SIG-M5 (cell line): Measurements from ENCODE around the gene PHACTR2.
"Not testable (repeated sequence)": the region's sequence is repeated elsewhere in the genome, so short reads cannot be mapped to it uniquely, and the experiment has no call there.

Experiments used
- DNase-seq: peaks from one replicate; lab custom pipeline; 2025; lab: John Stamatoyannopoulos, UW

PHACTR2 gene

DNA sequence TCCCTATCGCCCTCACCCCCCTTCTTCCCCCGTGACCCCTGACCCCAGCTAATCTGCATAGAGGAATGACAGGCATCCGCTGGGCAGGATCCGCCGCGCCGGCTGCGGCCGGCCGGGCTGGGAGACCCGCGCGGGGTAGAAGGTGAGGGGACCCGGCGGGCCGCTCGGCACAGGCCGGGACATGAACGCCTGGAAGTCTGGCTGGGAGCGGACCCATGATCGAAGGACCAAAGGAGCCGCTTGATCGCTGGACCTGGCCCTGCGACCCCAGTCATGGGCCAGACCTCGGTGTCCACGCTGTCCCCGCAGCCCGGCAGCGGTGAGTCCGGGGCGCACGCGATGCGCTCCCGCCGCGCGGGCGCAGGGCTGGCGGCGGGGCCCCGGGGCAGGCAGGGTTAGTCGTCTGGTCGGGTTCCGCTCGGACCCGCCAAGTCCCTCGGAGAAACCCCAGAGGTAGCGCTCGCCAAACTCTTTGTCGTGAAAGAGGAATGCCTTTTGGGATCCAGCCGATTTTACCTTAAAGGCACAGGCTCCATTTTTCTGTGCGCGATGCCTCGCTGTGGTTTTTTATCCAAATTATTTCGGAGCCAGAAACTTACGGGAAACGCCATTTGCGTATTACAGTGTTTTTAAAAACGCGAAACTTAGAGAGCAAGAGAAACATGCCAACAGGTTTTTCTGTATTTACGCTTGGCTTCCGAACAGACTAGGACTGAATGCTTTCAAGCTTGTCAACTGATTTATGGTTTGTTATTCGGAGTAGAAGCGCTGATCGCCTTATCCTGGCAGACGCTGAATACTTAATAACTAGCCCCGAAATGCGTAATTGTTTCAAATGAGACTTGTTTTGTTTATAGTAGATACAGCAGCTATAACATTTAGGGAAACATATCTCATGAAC lies at the start of gene PHACTR2:
TSS of gene PHACTR2 (plus strand) at position 75 of the 901 bp plus-strand sequence. CDS start at position 274, 199 bp downstream.
- no peak for DNase-seq

DNA sequence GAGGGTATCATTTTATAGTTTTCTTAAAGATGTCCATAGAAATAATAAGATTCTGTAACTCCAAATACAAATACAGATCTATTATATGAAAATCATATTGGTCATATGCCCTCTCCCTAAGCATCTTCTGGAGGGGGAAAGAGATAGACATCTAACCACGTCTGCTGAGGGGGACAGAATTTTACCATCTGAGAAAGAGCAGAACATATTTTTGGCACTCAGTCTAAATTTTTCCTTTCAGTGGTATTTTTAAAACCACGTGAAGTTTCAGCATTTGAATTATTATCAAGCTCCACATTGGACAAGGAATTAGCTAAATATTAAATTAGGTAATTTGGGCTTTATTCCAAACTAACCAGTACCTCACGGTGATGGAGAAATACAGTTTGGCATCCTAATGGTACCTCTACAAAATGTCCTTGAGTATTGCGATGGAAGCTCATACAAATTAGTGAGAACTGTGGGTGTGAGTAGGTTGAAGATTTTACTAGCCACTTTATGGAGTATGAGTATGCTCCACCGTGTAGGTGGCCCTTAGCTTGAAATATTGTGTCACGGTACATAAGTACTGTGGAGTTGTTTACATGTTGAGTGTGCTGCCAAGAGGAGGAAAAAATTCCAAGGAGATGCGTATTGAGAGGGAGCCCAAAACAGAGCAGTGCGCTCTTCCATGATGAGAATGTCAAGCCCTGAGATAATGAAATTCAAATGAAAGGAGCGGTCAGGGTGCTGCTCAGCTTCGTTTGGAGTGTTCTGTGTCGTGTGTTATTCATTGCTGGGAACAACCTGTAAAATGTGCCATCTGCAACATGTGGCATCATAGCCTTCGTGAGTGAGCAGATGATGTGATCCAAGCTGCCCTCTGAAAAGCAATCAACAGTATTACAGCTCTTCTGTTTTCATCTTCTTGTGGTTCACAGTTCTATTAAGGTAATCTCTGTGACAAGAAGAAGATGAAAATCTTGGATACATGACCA lies 48.4 kb upstream of the PHACTR2 start:
- DNase-seq: no peak

DNA sequence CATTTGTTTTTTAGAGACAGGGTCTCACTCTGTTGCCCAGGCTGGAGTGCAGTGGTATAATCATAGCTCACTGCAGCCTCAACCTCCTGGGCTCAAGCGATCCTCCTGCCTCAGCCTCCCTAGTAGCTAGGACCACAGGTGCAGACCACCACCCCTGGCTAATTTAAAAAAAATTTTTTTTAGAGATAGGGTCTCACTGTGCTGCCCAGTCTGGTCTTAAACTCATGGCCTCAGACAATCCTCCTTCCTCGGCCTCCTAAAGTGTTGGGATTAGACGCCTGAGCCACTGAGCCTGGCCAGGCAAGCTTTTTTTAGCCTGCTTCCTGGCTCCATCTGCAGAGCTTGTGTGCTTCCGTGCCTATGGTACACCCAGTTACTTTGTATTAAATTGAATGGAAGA lies 46.6 kb upstream of the PHACTR2 start:
- not testable (repeated sequence) for DNase-seq

DNA sequence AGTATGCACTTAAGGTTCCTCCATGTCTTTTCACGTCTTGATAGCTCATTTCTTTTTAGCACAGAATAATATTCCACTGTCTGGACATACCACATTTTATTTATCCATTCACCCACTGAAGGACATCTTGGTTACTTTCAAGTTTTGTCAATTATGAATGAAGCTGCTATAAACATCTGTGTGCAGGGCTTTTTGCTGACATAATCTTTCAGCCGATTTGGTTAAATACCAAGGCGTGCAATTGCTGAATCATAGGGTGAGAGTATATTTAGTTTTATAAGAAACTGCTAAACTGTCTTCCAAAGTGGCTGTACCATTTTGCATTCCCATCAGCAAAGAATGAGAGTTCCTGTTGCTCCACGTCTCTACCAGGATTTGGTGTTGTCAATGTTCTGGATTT lies 44.9 kb upstream of the PHACTR2 start:
- no peak for DNase-seq

DNA sequence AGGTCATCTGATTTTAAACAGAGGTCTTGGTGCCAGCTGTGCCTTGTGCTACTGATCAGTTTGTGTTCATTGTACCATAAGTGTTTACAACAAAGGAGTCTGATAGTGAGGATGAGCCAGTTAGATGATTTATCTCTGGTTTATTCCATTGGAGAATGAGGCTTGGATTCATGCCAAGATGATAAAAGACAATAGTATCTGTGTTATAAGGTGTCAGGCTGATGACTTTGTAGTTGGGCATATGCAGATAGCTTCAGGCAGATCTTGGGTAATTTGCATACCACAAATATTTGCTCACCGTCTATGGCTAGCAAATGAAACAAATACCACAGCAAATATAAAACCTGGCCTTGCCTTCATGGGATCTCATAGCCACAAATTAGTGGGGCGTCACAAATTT lies 43.3 kb upstream of the PHACTR2 start:
- DNase-seq: no peak

DNA sequence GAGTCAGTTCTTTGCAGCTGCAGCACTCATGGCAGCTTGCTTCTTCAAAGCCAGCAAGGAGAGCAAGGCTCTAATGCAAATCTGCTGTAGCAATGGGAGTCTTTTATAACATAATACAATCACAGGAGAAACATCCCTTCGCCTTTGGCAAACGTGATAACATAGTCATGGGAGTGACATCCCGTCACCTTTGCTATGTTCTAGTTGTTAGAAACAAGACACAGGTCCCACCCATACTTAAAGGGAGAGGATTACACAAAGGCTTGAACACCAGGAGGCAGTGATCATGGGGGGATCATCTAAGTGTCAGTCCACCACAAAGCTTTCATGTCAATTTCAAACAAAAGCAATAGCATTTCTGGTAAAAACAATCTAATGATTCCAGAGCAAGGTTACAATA lies 40.1 kb upstream of the PHACTR2 start:
- DNase-seq: no peak

DNA sequence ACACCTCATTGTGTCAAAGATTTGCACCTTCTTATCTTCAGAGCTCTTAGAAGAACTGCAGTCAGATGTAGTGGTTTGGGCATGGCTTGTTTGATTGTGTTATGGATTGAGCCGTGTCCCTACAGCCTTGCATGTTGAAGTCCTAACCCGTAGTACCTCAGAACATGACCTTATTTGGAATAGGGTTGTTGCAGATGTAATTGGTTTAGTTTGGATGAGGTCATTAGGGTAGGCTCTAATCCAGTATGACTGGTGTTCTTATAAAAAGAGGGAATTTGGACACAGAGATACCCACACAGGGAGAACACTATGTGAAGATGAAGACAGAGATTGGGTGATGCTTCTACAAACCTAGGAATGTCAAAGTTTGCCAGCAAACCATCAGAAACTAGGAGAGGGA lies 35.4 kb upstream of the PHACTR2 start:
- no peak for DNase-seq

DNA sequence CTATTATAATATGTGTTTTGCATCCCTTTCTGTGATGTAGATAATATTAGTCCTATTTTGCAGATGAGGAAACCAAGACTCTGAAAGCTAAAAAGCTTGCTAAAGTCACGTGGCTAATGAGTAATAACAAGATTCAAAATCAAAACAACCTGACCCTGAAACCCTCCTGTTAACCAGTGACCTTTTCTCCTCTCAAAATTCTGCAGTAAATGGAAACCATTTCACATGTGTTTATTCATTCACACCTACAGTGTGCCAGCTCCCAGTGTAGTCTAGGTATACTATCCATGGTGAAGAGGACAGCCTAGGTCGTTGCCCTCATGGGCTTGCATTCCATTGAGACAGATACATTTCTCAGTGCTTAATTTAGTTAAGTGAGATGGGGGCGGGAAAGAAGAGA lies 30.6 kb upstream of the PHACTR2 start:
- no peak for DNase-seq

DNA sequence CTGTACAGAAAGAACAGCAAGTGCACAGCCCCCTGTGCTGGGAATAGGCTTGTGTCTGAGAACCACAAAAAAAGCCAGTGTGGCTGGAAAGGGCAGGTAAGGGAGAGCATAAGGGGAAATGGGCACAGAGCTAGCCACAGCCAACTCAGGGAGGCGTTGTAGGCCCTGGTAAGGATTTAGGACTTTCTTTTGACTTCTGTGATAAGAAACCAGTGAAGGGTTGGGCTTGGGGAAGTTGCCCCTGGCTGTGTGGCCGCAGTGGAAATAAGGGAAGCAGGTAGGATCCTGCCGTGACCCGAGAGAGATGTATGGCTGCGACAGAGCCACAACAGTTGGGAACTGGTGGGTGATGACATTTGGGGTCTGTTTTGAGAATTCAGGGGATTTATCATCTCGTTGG lies 30.0 kb upstream of the PHACTR2 start:
- DNase-seq: no peak

DNA sequence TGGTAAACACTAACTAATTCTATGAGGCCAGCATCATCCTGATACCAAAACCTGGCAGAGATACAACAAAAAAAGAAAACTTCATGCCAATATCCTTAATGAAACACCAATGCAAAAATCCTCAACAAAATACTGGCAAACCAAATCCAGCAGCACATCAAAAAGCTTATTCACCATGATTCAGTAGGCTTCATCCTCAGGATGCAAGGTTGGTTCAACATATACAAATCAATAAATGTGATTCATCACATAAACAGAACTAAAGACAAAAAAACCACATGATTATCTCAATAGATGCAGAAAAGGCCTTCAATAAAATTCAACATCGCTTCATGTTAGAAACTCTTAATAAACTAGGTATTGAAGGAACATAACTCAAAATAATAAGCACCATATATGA lies 28.4 kb upstream of the PHACTR2 start:
- DNase-seq: not testable (repeated sequence)

DNA sequence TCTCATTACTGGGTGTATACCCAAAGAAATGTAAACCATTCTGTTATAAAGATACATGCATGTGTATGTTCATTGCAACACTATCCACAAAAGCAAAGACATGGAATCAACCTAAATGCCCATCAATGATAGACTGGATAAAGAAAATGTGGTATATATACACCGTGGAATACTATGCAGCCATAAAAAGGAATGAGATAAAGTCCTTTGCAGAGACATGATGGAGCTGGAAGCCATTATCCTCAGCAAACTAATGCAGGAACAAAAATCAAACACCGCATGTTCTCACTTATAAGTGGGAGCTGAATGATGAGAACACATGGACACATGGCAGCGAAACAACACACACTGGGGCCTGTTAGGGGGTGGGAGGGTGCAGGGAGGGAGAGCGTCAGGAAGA lies 26.4 kb upstream of the PHACTR2 start:
- DNase-seq: not testable (repeated sequence)

DNA sequence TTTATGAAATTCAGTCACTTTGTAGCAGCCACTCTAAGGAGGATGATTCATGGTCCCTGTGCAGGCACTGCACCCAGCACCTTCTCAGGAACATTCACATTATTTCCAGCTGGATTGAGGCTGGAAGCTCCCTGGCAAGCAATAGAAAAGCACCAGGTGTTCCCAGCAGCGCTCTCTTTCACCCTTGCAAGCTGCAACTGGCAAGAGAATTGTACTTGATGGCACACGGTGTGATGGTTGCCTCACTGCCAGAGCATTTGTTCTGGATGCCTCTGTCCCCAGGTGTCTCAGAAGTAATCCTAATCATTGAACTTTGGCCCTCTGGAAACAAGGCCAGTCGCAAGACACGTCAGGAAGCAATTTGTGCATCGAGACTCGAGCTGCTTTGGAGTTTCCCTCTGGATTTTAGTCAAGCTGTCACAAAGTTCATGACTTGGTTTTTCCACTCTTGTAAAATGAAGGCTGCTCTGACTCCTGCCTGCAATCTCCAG lies 24.9 kb upstream of the PHACTR2 start:
- DNase-seq: no peak

DNA sequence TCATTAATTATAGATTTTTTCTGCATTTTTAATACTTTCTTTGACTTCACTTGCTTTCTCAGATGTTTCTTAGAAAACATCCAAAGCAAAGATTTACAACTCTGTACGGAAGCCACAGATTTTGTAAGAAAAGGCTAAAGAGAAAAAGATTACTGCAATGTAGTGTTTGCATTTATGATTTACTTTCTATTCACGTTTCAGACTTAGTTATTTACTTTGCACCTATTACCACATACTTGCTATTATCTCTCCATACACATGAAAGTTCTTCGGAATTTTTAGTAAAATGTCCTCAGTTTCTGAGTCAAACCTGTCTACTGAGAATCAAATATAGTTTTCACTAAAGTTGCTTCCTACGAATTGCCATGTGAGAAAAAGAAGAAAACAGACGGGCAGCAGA lies 22.2 kb upstream of the PHACTR2 start:
- no peak for DNase-seq

DNA sequence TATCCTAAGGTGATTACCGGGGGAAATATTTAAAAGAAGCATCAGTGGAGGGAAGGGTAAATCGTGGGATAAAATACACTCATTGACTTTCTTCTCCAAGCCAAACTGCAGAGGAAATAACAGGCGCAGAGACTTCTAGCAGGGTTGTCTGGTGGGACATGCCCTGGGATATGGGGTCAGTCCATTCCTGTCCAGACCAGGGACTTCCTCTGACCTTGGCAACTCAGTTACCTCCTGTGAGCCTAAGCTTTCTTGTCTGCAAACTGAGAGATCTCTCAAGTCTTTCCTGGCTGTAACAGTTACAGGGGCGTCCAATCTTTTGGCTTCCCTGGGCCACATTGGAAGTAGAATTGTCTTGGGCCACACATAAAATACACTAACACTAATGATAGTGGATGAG lies 21.7 kb upstream of the PHACTR2 start:
- DNase-seq: no peak

DNA sequence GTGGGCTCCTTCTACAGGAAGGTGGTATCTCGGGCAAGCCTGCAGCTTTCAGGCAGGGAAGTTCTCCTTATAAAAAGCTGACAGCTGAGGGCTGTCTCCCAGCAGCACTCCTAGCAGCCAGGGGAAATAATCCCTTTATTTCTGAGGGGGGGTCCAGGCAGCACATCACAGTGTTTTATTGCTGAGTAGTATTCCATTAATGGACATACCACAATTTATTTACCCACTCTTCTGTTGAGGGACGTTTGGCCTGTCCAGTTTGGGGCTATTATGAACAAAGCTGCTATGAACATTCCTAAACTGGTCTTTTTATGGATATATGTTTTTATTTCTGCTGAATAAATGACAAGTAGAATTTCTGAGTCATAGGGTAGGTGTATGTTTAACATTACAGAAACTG lies 20.0 kb upstream of the PHACTR2 start:
- no peak for DNase-seq

DNA sequence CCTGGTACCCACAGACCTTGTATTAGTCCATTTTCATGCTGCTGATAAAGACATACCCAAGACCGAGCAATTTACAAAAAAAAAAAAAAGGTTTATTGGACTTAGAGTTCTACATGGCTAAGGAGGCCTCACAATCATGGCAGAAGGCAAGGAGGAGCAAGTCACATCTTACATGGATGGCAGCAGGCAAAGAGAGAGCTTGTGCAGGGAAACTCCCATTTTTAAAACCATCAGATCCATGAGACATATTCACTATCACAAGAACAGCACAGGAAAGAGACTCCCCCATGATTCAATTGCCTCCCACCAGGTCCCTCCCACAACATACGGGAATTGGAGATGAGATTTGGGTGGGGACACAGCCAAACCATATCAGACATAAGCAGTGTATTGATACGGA lies 17.6 kb upstream of the PHACTR2 start:
- not testable (repeated sequence) for DNase-seq

DNA sequence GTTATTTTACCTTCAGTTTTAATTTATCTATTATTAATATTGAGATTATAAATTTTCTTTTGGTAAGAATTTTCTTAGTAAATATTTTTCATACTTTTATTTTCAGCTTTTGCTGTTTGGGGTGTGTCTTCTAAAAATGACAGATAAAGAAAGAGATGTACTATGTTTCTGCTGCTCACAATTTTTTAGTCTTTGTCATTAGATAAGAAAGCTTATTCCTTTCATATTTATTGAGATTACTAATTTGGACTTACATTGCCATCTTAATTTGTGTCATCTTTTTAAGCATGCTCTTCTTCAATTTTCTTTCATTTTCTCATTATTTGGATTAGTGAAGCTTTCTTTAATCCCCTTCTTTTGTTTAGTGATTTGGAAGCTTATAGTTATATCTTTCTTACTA lies 13.6 kb upstream of the PHACTR2 start:
- DNase-seq: no peak

DNA sequence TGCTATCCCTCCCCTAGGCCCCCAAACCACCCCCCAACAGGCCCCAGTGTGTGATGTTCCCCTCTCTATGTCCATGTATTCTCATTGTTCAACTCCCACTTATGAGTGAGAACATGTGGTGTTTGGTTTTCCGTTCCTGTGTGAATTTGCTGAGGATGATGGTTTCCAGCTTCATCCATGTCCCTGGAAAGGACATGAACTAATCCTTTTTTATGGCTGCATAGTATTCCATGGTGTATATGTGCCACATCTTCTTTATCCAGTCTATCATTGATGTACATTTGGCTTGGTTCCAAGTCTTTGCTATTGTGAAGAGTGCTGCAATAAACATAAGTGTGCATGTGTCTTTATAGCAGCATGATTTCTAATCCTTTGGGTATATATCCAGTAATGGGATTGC lies 11.8 kb upstream of the PHACTR2 start:
- DNase-seq: not testable (repeated sequence)

DNA sequence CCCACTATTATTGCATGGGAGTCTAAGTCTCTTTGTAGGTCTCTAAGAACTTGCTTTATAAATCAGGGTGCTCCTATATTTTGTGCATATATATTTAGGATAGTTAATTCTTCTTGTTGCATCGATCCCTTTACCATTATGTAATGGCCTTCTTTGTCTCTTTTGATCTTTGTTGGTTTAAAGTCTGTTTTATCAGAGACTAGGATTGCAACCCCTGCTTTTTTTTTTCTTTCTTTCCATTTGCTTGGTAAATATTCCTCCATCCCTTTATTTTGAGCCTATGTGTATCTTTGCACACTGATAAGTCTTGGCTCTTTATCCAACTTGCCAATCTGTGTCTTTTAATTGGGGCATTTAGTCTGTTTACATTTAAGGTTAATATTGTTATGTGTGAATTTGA lies 8.3 kb upstream of the PHACTR2 start:
- not testable (repeated sequence) for DNase-seq

DNA sequence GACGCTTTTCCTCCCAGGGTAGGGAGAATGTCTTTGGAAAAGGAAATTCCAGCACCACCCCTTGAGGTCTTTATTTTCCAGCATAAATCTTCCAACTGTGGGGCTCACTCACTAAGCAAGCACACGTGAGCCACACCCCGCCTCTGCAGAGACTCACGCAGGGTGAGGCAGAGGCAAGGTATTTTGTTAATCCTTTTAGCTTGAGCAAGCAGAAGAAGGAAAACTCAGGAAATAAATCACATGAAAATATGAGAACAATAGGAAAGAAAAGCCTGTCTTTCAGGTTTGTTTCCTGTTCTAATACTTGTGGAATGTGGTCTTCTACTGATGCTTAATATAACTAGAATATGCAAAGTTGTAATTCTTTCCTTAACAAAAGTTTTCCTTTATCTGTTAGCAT lies 4.1 kb upstream of the PHACTR2 start:
- DNase-seq: no peak

DNA sequence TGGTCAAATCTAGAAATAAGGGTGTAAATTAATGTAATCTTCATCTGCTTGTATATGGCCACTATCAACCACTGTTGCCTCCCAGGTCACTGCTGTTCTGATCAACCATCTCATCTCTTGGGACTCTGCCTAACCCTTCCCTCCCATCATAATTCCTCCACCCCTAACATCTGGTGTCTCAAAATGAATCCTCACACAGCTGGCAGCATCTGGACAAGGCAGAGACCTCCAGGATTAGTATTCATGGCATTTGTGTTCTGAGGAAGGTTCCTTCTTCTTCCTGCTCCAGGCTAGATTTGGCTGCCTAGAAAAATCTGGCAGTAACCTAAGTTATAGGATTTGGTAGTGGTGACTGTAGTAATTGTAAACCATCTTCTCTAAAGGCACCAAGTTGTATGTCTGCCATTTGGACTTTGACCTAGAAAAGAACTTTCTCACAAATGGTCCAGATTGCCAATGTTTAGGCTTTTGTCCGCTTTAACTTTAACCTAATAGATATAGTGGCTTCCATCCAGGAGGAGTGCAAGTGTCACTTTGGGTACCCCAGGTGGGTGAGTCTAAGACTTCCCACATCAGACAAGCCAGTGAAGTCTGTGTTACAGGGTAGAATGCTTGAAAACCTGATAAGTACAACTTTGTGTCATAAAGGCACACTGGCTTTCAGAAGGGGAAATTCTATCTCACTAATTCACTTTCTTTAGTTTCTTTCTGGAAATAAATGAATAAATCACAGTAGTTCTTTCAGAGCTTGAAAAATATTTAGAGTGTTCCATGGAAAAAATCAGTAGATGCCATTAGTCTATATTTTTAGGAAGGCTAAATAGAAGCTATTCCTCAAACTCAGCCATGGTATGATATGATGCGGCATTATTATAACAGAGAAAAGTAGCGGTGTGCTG lies 3.0 kb upstream of the PHACTR2 start:
- no peak for DNase-seq
